Stimulated activated CD4-positive, alpha-beta T cell treated with anti-CD3 and anti-CD28 coated beads, Interleukin-12 subunit alpha, Interleukin-12 subunit beta, amount 100 ng/mL, for 48 hours (primary cell): ENCODE results near the gene HLCS.
A peak's percentile ranks its signal among the peaks of the same experiment; 100 is the strongest.

Experiments
- DNase-seq, 3 donors: peaks; one replicate each; pipeline ENCODE4 v3.0.0-alpha.2; 2020; ENCODE audit warnings: low read depth in 2 of 3, low spot score in 1 of 3

The HLCS gene

DNA sequence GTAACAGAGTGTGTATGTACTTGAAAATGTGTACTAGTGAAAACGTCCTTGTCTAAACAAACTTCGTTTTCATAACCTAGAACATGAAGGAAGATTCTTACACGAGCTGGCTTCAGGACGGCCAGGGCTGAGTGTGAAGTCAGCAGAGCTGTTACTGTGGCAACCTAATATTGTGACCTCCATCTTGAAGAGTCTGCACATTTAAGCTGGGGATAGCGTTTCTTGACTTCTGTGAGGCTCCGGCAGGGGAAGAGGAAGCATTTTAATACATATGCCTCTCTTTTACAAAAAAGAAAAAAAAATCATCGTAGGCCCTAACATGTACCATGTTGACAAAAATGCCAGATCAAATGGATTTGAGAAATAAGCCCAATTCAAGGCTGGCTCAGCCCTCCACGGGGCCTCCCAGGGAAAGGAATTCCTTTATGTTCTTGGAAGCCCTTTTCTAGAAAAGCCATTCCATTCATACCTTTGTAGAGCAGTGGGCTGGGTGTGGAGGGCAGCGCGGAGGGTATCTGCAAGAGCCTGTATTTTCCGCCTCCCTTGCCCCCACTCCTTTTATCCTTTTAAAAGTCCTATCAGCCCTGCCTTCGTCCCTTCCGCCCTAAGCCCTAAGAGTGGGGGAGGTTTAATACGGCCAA is 216.4 kb downstream of the HLCS start:
- no peak for DNase-seq

DNA sequence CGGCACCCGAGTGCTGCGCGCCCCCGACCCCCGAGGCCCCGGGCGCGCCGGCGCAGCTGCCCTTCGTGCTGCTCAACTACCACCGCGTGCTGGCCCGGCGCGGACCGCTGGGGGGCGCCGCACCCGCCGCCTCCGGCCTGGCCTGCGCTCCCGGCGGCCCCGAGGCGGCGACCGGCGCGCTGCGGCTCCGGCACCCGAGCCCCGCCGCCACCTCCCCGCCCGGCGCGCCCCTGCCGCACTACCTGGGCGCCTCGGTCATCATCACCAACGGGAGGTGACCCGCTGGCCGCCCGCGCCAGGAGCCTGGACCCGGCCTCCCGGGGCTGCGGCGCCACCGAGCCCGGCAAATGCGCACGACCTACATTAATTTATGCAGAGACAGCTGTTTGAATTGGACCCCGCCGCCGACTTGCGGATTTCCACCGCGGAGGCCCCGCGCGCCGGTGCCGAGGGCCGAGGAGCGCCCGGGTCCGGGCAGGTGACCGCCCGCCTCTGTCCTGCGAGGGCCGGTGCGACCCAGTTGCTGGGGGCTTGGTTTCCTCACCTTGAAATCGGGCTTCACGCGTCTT is 218.6 kb downstream of the HLCS start:
- peak; percentile 13 to 49 (median 37) for DNase-seq

DNA sequence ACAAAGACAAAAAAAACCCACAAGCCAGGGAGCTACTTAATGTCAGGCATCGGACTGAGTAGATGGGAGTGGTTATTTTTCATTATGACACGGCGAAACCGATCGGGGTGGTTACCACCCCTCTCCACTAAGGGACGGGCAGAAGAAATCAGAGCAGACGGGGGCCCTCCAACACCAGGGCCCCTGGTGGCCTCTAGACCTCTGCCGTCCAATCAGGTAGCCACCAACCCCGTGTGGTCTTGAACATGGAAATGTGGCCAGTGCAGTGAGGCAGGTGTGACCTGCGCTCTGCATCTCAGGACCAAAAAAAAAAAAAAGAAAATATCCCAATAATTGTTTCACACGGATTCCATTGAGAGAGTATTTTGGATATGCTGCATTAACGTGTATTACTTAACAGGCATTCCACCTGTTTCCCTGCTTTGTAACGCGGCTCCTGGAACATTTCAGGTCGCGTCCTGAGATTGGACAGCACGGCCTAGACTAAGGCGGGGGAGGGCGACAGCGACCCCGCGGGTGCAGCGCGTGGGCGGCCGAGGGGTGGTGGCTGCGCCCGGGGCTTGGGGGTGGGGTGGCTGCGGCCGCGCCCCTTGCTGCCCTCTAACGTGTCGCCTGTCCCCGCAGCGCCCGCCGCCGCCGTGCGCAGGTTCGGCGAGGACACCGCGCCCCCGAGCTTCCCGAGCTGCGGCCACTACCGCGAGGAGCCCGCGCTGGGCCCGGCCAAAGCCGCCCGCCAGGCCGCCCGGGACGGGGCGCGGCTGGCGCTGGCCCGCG is 219.2 kb downstream of the HLCS start:
- DNase-seq, result peak in 1 of 3 donors; percentile 3

- no peak for DNase-seq
Observed at GRCh38 chr21:36745459-36745858, 221.0 kb downstream of the HLCS start.

- DNase-seq, result no peak
Observed at GRCh38 chr21:36744560-36745231, 221.8 kb downstream of the HLCS start.

GRCh38 chr21:36744190-36744559 is 222.3 kb downstream of the HLCS start:
- DNase-seq, result no peak

DNA sequence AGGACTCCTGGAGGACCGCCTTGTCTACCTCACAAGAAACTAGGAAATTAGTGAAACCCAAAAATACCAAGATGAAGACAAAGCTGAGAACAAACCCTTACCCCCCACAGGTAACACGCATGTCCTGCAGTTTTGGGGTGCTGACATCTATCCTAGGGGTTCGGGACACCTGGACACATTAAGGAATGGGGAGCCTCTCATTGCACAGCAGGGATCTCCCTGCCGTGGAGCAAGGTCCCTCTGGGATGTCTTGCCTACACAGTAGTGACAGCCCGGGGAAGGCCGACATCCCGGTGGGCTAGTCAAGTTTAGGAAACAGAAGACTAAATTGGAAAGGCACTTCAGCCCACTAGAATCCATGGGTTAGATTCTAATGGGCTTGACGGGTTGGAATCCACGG is 223.0 kb downstream of the HLCS start:
- DNase-seq, result no peak

GRCh38 chr21:36743008-36743407 is 223.5 kb downstream of the HLCS start:
- DNase-seq, result no peak

DNA sequence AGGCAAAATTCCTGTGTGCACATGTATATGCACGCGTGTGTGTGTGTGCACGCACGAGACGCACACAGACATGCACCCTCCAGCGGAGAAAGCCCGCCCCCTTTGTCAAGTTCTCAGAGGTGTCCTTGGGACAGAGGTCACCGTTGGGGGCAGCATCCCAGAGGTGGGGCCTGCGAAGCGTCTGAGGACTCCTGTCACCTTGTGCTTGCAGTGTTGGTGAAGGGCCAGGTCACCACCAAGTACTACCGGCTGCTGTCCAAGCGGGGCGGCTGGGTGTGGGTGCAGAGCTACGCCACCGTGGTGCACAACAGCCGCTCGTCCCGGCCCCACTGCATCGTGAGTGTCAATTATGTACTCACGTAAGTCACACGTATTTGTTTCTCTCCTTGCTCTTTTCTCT is 225.0 kb downstream of the HLCS start:
- DNase-seq, result no peak

DNA sequence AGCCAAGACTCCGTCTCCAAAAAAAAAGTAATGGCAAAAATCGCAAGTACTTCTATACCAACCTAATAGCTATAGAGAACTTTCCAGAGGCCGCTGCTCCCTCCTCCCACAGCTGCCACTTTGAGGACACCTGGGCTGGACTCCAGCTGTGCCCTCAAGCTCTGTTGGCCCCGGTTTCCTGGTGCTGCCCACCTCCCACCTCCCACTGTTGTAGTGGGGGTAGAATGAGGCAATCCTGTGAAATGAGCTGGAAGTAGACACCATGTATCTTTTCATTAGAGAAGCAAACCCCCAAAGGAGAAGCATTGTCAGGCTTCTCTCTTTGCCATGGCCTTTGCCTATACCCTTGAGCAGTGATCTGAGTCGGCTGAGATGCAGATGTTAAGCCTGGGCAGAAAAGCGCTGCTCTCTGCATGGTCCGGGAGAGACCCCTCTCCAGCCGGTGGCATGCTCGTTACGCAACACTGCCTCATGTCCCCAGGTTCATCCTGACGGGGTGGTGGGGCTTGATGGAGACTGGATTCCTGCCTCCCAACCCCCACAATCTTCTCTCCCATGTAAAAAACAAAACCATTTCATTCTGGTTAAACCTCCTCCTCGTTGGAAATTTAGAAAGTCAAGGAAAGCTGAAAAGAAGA is 227.9 kb downstream of the HLCS start:
- no peak for DNase-seq

DNA sequence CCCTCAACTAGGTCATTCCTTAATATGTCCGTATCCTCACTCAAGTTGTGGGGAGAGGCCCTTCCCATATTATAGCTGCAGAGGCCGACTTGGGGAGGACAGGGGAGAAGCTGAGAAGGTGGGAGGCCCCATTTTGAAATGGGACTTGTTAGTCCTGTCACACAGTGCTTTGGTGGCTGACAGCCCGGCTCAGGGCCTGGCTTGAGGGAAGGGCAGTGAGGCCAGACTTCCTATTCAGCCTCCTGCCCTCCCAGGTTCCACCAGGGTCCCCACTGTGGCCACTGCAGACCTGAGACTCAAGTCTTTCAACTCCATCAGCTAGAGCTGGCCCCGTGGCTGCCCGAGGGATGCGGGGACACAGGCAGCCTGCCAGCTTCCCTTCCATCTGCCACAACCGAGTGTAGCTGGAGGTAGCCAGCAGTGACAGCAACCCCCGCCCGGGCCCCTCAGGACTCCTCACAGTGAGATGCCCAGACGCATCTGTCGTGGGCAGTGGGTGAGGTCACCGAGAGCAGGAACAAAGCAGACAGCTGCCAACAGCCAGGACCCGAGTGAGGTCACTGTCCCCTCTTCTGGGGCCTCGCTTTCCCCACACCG is 230.6 kb downstream of the HLCS start:
- DNase-seq, result no peak

GRCh38 chr21:36735201-36735515 is 231.3 kb downstream of the HLCS start:
- DNase-seq, result no peak

DNA sequence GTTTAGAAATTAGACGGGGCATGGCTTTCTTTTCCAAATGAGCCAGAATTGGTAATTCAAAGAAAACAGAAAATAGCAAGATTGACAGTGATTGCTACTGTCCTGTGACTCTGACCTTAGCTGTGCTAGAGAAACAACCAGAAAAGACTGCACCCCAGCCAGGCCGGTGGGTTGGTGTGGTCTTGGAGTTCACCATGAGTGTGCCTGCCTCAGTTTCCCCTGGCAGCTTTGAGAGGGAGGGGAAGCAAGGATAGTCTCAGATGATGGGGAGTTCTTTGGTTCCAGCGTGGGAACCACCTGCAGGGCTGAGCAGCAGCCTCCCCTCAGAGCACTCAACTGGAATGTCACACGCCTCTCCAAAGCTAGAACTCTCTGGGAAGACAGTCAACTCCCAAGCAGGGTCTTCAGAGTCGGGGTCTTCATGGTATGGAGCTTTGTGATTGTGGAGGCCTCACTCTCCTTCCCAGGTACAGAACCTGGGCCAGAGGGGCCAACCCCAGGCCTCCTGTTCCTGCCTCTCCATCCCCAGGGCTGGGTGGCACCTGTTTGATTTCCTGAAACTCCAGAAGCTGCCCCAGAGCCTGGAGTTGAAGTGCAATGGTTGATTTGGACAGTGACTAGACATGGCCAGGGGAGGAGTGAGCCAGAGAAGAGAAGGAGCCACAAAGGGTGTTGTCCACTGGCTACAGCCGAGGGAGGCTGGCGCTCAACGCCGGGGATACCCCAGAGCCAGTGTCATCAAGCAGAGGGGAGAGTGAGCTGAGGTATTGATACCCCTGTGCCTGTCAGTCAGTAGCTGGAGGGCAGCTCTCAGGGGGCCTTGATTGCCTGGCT is 231.9 kb downstream of the HLCS start:
- DNase-seq, result no peak

DNA sequence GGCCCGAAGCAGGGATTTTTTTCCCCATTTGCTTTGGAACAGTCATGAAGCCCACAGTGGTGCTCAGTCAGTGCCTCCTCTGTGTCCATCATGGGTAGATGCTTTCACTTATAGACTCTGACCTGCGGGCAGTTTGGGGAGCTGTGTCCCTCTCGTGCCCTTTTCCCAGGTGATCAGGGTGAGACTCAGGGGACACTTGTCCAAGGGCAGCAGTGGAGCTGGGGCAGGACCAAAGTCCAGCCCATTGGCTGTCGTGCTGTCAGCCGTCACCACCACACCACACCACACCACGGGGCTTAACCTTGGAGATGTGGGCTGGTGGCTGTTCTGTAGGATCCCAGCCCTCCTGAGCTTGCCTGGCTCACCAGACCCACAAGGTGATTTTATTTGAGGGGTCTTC is 232.6 kb downstream of the HLCS start:
- no peak for DNase-seq

DNA sequence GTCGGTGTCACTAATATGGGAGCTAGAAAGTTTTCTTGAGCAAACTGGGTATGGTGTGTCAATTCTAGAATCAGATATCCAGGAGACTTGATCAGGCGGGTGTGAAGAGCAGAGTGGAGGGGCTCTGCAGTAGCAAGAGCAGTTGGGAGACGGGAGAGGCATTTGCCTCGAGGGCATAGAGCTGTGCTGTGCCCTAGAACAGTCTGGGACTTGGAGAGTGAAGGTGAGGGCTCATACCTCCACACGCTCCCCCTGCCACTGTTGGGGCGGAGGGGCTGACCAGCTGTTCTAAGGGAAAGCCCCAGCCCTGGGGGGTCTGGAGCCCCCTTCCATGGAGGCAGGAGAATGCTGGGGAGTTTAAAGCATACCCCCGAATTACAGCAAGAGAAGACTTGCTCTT is 233.7 kb downstream of the HLCS start:
- DNase-seq, result no peak

DNA sequence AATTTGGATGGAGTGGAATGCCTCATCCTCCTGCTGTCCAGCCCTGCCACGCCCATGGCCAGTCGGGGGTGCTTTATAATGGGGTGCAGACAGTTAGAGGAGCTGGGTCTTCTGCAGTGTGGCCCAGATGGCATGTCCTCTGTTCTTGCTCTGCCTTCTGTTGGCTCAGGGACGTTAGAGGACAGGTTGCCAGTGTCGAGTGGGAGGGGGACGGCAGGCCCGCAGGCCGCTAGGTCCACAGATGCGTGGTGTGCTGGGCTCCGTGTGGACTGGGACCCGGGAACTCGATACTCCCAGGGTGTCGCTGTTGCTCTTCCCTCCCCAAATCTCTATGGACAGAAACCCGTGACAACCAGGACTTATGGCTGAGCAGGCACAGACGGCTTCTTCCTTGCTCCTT is 234.3 kb downstream of the HLCS start:
- DNase-seq, result no peak

GRCh38 chr21:36730291-36731281 is 235.9 kb downstream of the HLCS start:
- no peak for DNase-seq

GRCh38 chr21:36729310-36729970 is 237.0 kb downstream of the HLCS start:
- DNase-seq, result no peak
